Keratinocyte (primary cell): ENCODE data around the gene LGALS12.

Experiments
- CTCF ChIP-seq, 3 experiments: IDR thresholded peaks in 1 of 3; conservative IDR thresholded peaks in 1 of 3; optimal IDR thresholded peaks in 1 of 3; 2 replicates in 2 of 3; 3 replicates in 1 of 3; pipeline versions ENCODE3 to v1.5.1; 2011; ENCODE audit warnings: low read length in 3 of 3, mild to moderate bottlenecking in 3 of 3, moderate library complexity in 2 of 3, control low read depth in 1 of 3, inconsistent platforms in 1 of 3; ENCODE audit not compliant: insufficient read depth in 2 of 3; ENCODE audit errors: extremely low read depth in 1 of 3
- EZH2 ChIP-seq: IDR thresholded peaks from one replicate; pipeline ENCODE4 v1.6.1; 2012; ENCODE audit warnings: inconsistent platforms, mild to moderate bottlenecking, low read length, moderate library complexity

DNA sequence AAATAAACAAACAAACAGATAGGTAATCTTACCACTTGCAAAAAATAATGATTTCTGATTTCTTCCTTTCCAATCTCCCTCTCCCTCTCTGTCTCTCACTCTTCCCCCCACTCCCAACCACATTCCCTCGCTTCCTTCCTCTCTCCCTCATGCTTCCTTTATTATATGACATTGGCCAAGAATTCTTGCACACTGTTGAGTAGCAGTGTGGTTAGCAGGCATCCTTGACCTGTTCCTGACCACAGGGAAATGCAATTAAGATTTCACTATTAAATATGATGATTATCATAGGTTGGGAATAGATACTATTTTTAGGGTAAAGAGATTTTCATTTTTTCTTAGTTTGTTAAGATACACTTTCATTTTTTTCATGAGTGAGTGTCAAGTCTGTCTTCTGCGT lies 16.0 kb downstream of the LGALS12 start:
- no peak for TF ChIP-seq CTCF (optimal IDR thresholded peaks at IDR 0.05 in 1 of 3, IDR thresholded peaks at IDR 0.05 in 1 of 3, conservative IDR thresholded peaks at IDR 0.05 in 1 of 3; ENCODE audit: extremely low read depth in 1 of 3, insufficient read depth in 2 of 3, low read length in 3 of 3)
- TF ChIP-seq EZH2, result no peak
